Measurements from ENCODE around the gene RET.

Gene RET

GRCh38 chr10:43111101-43111500 lies 34.2 kb downstream of the RET start:
- DNase-seq = no peak

- no peak for DNase-seq
Measured at GRCh38 chr10:43111921-43112607, 35.2 kb downstream of the RET start.

- no peak for DNase-seq
Measured at GRCh38 chr10:43112608-43112961, 35.7 kb downstream of the RET start.

GRCh38 chr10:43113201-43114087 lies 36.6 kb downstream of the RET start:
- DNase-seq = no peak

GRCh38 chr10:43114088-43114742 lies 37.3 kb downstream of the RET start:
- no peak for DNase-seq

- DNase-seq = no peak
Measured at GRCh38 chr10:43114743-43115611, 38.1 kb downstream of the RET start.

GRCh38 chr10:43115881-43116595 lies 39.2 kb downstream of the RET start:
- no peak for DNase-seq

- DNase-seq = no peak
Measured at GRCh38 chr10:43116596-43116995, 39.7 kb downstream of the RET start.

GRCh38 chr10:43117031-43117776 lies 40.3 kb downstream of the RET start:
- no peak for DNase-seq

GRCh38 chr10:43117777-43118583 lies 41.1 kb downstream of the RET start:
- DNase-seq = no peak

GRCh38 chr10:43118631-43119415 lies 42.0 kb downstream of the RET start:
- no peak for DNase-seq

GRCh38 chr10:43119416-43120115 lies 42.7 kb downstream of the RET start:
- no peak for DNase-seq

- peak; percentile 64 for DNase-seq
Measured at GRCh38 chr10:43120116-43120928, 43.5 kb downstream of the RET start.

GRCh38 chr10:43120929-43121314 lies 44.1 kb downstream of the RET start:
- DNase-seq = peak; percentile 80

- DNase-seq = peak; percentile 54
Measured at GRCh38 chr10:43121444-43121843, 44.6 kb downstream of the RET start.

GRCh38 chr10:43122096-43122495 lies 45.2 kb downstream of the RET start:
- DNase-seq = peak; percentile 52

GRCh38 chr10:43122826-43123225 lies 46.0 kb downstream of the RET start:
- peak; percentile 23 for DNase-seq

Data from activated CD8-positive, alpha-beta memory T cell treated with anti-CD3 and anti-CD28 coated beads, Interleukin-2, amount 50 U/mL, for 48 hours (primary cell).